K562 (cell line): ENCODE data around the gene MIDN. TPM values are rescaled to one million over a fixed set of nuclear protein-coding genes. Genes with fewer than 3 reads are reported as not detected.

Experiments
- BACH1 ChIP-seq: fragments of 200-800 bp; sonication (Bioruptor generic); IDR thresholded peaks from 2 replicates; pipeline ENCODE4 v1.6.1; 2016; ENCODE audit warnings: missing genetic modification characterization, missing compliant biosample characterization
- DNMT1 ChIP-seq: fragments of 450-650 bp; IDR thresholded peaks from 2 replicates; pipeline ENCODE4 v1.6.1; 2016; ENCODE audit warnings: antibody characterized with exemption, mild to moderate bottlenecking
- KLF13 ChIP-seq: fragments of 450-650 bp; IDR thresholded peaks from 2 replicates; pipeline ENCODE4 v1.6.1; 2016; ENCODE audit warnings: missing genetic modification characterization, low read depth, mild to moderate bottlenecking, missing compliant biosample characterization, moderate library complexity, borderline replicate concordance
- MED1 ChIP-seq: sonication (generic); formaldehyde crosslinking; IDR thresholded peaks from 2 replicates; pipeline ENCODE4 v1.8.1; 2023; ENCODE audit warnings: missing genetic modification reagents, borderline replicate concordance
- NONO ChIP-seq, 2 experiments: fragments of 200-400 bp in 1 of 2; fragments of 450-650 bp in 1 of 2; formaldehyde crosslinking in 1 of 2; IDR thresholded peaks; 2 replicates each; pipeline ENCODE4 v1.6.1; 2017; ENCODE audit warnings: low read depth in 2 of 2, mild to moderate bottlenecking in 2 of 2, moderate library complexity in 2 of 2, low read length in 1 of 2
- POLR2G ChIP-seq: fragments of 200-400 bp; formaldehyde crosslinking; IDR thresholded peaks from 2 replicates; pipeline ENCODE4 v1.6.1; 2017; ENCODE audit warnings: low read depth, mild to moderate bottlenecking, antibody characterized with exemption, low read length, moderate library complexity
- PPARD ChIP-seq: fragments of 250-450 bp; sonication (Bioruptor Pico); IDR thresholded peaks from 2 replicates; pipeline ENCODE4 v1.8.0; 2022; ENCODE audit warnings: inconsistent platforms, mild to moderate bottlenecking, moderate library complexity
- TEAD4 ChIP-seq, 2 experiments: sonication (generic) in 1 of 2; formaldehyde crosslinking in 1 of 2; IDR thresholded peaks; 2 replicates each; pipeline versions ENCODE4 v1.6.1 to v1.8.0; 2012 to 2022; ENCODE audit warnings: borderline replicate concordance in 1 of 2, inconsistent platforms in 1 of 2, low read length in 1 of 2, mild to moderate bottlenecking in 1 of 2, missing genetic modification reagents in 1 of 2
- ZNF239 ChIP-seq: fragments of 250-450 bp; sonication (Bioruptor Pico); IDR thresholded peaks from 2 replicates; pipeline ENCODE4 v1.4.0; 2020; ENCODE audit warnings: mild to moderate bottlenecking
- polyA plus RNA-seq, 8 experiments: library from polyadenylated mRNA; depleted of rRNA in 4 of 8; stranded (reverse) in 5 of 8; unstranded in 3 of 8; fragments of >200 nt; fragmentation: Nextera tagmentation in 2 of 8; fragmentation: Illumina TruSeq in 1 of 8; extraction: Ambion mirVana in 2 of 8; extraction: Trizol in 1 of 8; gene quantifications; 2 replicates each; pipeline versions ENCODE4 v1.2.1 to v1.2.3, GENCODE V29; 2011 to 2014; ENCODE audit warnings: inconsistent platforms in 1 of 8, missing spikeins in 1 of 8
- total RNA-seq, 7 experiments: library from RNA; depleted of rRNA in 6 of 7; stranded (reverse); fragments of >200 nt in 6 of 7; fragmentation: Illumina TruSeq in 2 of 7; extraction: Trizol in 2 of 7; gene quantifications; 2 replicates each; pipeline versions ENCODE4 v1.2.1 to v1.2.3, GENCODE V29; 2011 to 2021; ENCODE audit warnings: low replicate concordance in 1 of 7
- TF ChIP-seq, protein P1 (sequence below): fragments of 450-650 bp; IDR thresholded peaks from 2 replicates; pipeline ENCODE4 v1.6.1; 2014; ENCODE audit warnings: low read depth, mild to moderate bottlenecking, moderate library complexity, borderline replicate concordance
- TF ChIP-seq, protein P2 (sequence below): conservative IDR thresholded peaks from 2 replicates; pipeline ENCODE4 v1.6.1; 2011; ENCODE audit warnings: low read depth, mild to moderate bottlenecking, low read length; ENCODE audit not compliant: control insufficient read depth
- TF ChIP-seq, protein P3 (sequence below): fragments of 450-650 bp; IDR thresholded peaks from 2 replicates; pipeline ENCODE4 v1.6.1; 2016
- TF ChIP-seq, protein P4 (sequence below): fragments of 200-400 bp; formaldehyde crosslinking; IDR thresholded peaks from 2 replicates; pipeline ENCODE4 v1.6.1; 2017; ENCODE audit warnings: mild to moderate bottlenecking, low read depth, low read length, moderate library complexity
- TF ChIP-seq, protein P5 (sequence below): fragments of 450-650 bp; formaldehyde crosslinking; IDR thresholded peaks from 2 replicates; pipeline ENCODE4 v1.4.0; 2020; ENCODE audit warnings: mild to moderate bottlenecking, moderate library complexity

The MIDN gene
- total and polyA plus RNA-seq, 9 of the 15 experiments (the other 6 are each of a cell fraction or from before 2014, with no cell fraction given), result 0.17 to 120 (median 10.1) TPM

DNA sequence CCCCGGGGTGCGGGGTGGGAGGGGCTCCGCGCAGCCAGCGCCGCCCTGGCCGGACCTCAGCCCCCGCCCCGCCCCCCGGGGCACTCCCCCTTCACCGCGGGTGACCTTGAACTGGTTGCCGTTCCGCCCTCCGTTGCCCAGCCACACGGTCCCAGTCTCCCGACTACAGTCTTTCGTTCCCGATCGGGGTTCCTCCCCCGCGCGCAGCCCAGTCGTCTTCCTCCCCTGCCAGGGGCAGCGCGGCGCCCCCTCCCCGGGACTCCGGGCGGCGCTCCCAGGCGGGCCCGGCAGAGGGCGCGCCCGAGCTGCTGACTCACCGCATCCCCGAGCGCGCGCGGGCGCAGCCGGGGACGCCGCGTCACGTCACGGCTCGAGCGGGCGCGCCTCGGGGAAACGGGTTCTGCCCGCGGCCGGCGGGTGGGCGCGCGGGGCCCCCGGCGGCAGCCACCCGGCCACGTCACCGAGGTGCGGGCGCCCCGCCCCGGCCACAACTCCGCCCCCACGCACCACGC lies 459 bp downstream of the MIDN start (continued):
- TF ChIP-seq, protein P1, sequence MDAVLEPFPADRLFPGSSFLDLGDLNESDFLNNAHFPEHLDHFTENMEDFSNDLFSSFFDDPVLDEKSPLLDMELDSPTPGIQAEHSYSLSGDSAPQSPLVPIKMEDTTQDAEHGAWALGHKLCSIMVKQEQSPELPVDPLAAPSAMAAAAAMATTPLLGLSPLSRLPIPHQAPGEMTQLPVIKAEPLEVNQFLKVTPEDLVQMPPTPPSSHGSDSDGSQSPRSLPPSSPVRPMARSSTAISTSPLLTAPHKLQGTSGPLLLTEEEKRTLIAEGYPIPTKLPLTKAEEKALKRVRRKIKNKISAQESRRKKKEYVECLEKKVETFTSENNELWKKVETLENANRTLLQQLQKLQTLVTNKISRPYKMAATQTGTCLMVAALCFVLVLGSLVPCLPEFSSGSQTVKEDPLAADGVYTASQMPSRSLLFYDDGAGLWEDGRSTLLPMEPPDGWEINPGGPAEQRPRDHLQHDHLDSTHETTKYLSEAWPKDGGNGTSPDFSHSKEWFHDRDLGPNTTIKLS, result peak; percentile 82; the same call in 1 of the 2 replicates
- no peak for TF ChIP-seq TEAD4 (IDR thresholded peaks at IDR 0.05; ENCODE audit: low read length)
- TF ChIP-seq TEAD4 (CRISPR knock-in tag; IDR thresholded peaks at IDR 0.05; ENCODE audit: borderline replicate concordance), result no peak
- TF ChIP-seq NONO (IDR thresholded peaks at IDR 0.05; ENCODE audit: low read depth in 2 of 2, low read length in 1 of 2), result peak in 1 of 2 experiments; percentile 91; a peak in 2 of 4 replicates
- no peak for TF ChIP-seq PPARD (CRISPR knock-in tag)
- TF ChIP-seq BACH1 (tag), result peak; percentile 64; the same call in 1 of the 2 replicates
- TF ChIP-seq, protein P2, sequence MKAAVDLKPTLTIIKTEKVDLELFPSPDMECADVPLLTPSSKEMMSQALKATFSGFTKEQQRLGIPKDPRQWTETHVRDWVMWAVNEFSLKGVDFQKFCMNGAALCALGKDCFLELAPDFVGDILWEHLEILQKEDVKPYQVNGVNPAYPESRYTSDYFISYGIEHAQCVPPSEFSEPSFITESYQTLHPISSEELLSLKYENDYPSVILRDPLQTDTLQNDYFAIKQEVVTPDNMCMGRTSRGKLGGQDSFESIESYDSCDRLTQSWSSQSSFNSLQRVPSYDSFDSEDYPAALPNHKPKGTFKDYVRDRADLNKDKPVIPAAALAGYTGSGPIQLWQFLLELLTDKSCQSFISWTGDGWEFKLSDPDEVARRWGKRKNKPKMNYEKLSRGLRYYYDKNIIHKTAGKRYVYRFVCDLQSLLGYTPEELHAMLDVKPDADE, result peak; percentile 22; the same call in 1 of the 2 replicates
- peak; percentile 80 for TF ChIP-seq KLF13
- TF ChIP-seq, protein P3, sequence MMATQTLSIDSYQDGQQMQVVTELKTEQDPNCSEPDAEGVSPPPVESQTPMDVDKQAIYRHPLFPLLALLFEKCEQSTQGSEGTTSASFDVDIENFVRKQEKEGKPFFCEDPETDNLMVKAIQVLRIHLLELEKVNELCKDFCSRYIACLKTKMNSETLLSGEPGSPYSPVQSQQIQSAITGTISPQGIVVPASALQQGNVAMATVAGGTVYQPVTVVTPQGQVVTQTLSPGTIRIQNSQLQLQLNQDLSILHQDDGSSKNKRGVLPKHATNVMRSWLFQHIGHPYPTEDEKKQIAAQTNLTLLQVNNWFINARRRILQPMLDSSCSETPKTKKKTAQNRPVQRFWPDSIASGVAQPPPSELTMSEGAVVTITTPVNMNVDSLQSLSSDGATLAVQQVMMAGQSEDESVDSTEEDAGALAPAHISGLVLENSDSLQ, result no peak
- TF ChIP-seq, protein P4, sequence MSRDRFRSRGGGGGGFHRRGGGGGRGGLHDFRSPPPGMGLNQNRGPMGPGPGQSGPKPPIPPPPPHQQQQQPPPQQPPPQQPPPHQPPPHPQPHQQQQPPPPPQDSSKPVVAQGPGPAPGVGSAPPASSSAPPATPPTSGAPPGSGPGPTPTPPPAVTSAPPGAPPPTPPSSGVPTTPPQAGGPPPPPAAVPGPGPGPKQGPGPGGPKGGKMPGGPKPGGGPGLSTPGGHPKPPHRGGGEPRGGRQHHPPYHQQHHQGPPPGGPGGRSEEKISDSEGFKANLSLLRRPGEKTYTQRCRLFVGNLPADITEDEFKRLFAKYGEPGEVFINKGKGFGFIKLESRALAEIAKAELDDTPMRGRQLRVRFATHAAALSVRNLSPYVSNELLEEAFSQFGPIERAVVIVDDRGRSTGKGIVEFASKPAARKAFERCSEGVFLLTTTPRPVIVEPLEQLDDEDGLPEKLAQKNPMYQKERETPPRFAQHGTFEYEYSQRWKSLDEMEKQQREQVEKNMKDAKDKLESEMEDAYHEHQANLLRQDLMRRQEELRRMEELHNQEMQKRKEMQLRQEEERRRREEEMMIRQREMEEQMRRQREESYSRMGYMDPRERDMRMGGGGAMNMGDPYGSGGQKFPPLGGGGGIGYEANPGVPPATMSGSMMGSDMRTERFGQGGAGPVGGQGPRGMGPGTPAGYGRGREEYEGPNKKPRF, result no peak
- TF ChIP-seq, protein P5, sequence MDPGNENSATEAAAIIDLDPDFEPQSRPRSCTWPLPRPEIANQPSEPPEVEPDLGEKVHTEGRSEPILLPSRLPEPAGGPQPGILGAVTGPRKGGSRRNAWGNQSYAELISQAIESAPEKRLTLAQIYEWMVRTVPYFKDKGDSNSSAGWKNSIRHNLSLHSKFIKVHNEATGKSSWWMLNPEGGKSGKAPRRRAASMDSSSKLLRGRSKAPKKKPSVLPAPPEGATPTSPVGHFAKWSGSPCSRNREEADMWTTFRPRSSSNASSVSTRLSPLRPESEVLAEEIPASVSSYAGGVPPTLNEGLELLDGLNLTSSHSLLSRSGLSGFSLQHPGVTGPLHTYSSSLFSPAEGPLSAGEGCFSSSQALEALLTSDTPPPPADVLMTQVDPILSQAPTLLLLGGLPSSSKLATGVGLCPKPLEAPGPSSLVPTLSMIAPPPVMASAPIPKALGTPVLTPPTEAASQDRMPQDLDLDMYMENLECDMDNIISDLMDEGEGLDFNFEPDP (CRISPR knock-in tag), result no peak
- TF ChIP-seq ZNF239 (CRISPR knock-in tag), result no peak
- TF ChIP-seq POLR2G, result no peak; the same call in 1 of the 2 replicates
- no peak for TF ChIP-seq DNMT1
- no peak for TF ChIP-seq MED1
